BJ (cell line): ENCODE data around the gene SNTA1. TPM values are rescaled to one million over a fixed set of nuclear protein-coding genes. Genes with fewer than 3 reads are reported as not detected.

Experiments used
- CTCF ChIA-PET: fragments of 350-600 bp; formaldehyde crosslinking; extraction: SDS; loops from one replicate; lab custom pipeline; 2021; ENCODE audit warnings: antibody characterized with exemption, inconsistent platforms; lab: Yijun Ruan, JAX
- POLR2A ChIA-PET: fragments of 300-600 bp; sonication (Branson Sonifier 250); formaldehyde crosslinking; extraction: SDS; loops from one replicate; lab custom pipeline; 2021; ENCODE audit warnings: antibody characterized with exemption; lab: Charles Lee
- DNase-seq: peaks from one replicate; pipeline ENCODE4 v3.0.0-alpha.2; 2011; ENCODE audit warnings: low read depth
- H3K27me3 ChIP-seq: 2 replicates; pipeline ENCODE4 v1.6.0; 2011; ENCODE audit warnings: low read length; ENCODE audit not compliant: control insufficient read depth, insufficient read depth
- H3K36me3 ChIP-seq: 2 replicates; pipeline ENCODE4 v1.5.1; 2011; ENCODE audit warnings: low read length; ENCODE audit not compliant: control insufficient read depth, insufficient read depth
- H3K4me3 ChIP-seq: 2 replicates; pipeline ENCODE4 v1.5.1; 2011; ENCODE audit warnings: low read depth, mild to moderate bottlenecking, control low read depth, low read length
- CTCF ChIP-seq: IDR thresholded peaks from 2 replicates; pipeline ENCODE4 v1.5.1; 2011; ENCODE audit warnings: low read depth, mild to moderate bottlenecking, control low read depth, inconsistent platforms, low read length, moderate library complexity; ENCODE audit not compliant: insufficient read depth
- polyA plus RNA-seq: library from polyadenylated mRNA; depleted of rRNA; stranded (reverse); fragments of >200 nt; gene quantifications from 2 replicates; pipeline ENCODE4 v1.2.3, GENCODE V29; 2011

The SNTA1 gene
- polyA plus RNA-seq, 1 experiment, result 24.7 TPM

- H3K27me3 ChIP-seq, result no peaks in the 10 kb centered on the region
- TF ChIP-seq CTCF, result no peak
- no peak for DNase-seq
- POLR2A ChIA-PET, result no interaction called here
- peaks cover 4% of the 10 kb centered on the region for H3K36me3 ChIP-seq
- CTCF ChIA-PET, result no interaction called here
- no peak overlapping the region for H3K4me3 ChIP-seq
Observed at GRCh38 chr20:33404281-33404680, 39.3 kb downstream of the SNTA1 start.

GRCh38 chr20:33401921-33402369, 41.6 kb downstream of the SNTA1 start:
- Histone ChIP-seq H3K27me3 (no peaks in the 10 kb centered on the region), H3K4me3 (peak overlapping the region; percentile 97), H3K36me3 (peaks cover 2% of the 10 kb centered on the region; the same call in 1 of the 2 replicates)
- POLR2A ChIA-PET, result interaction anchor here (0.7 kb wide), 1 partner anchor 248 kb away, joined by 4 read pairs; no protein-coding TSS in a partner anchor
- no peak for DNase-seq
- CTCF ChIA-PET, result interaction anchor here (1.1 to 1.7 kb wide), 2 partner anchors 39 to 266 kb away, joined by 3 to 7 read pairs; no protein-coding TSS in a partner anchor
- TF ChIP-seq CTCF, result no peak

- DNase-seq, result peak; percentile 40
- ChIA-PET POLR2A (interaction anchor here (0.7 kb wide), 1 partner anchor 248 kb away, joined by 4 read pairs; no protein-coding TSS in a partner anchor), CTCF (interaction anchor here (1.1 to 1.7 kb wide), 2 partner anchors 40 to 267 kb away, joined by 3 to 7 read pairs; no protein-coding TSS in a partner anchor)
- Histone ChIP-seq H3K36me3 (peaks cover 1% of the 10 kb centered on the region; the same call in 1 of the 2 replicates), H3K27me3 (no peaks in the 10 kb centered on the region), H3K4me3 (peak within 1 kb of the TSS; percentile 97)
- no peak for TF ChIP-seq CTCF
Observed at GRCh38 chr20:33401184-33401920, 42.2 kb downstream of the SNTA1 start, which contains the start of gene CDK5RAP1. Gene CDK5RAP1 (minus strand): TSS chr20:33401519. CDS start chr20:33397064, 4,455 bp downstream.

GRCh38 chr20:33400812-33401183, 42.8 kb downstream of the SNTA1 start:
- Histone ChIP-seq H3K4me3 (peak overlapping the region; percentile 97), H3K36me3 (no peaks in the 10 kb centered on the region), H3K27me3 (no peaks in the 10 kb centered on the region)
- POLR2A ChIA-PET, result no interaction called here
- CTCF ChIA-PET, result interaction anchor here (1.7 kb wide), 1 partner anchor 267 kb away, joined by 7 read pairs; no protein-coding TSS in a partner anchor
- TF ChIP-seq CTCF, result 0 out of 2 replicates have a peak, but pooled peaks have one; percentile 5
- no peak for DNase-seq

GRCh38 chr20:33399924-33400323, 43.6 kb downstream of the SNTA1 start:
- TF ChIP-seq CTCF, result no peak
- H3K36me3 ChIP-seq, result no peaks in the 10 kb centered on the region
- peak overlapping the region; percentile 97; the same call in 1 of the 2 replicates for H3K4me3 ChIP-seq
- no peak for DNase-seq
- no peaks in the 10 kb centered on the region for H3K27me3 ChIP-seq
- ChIA-PET POLR2A (no interaction called here), CTCF (interaction anchor here (0.8 to 1.6 kb wide), 3 partner anchors 15 to 268 kb away, joined by 3 to 5 read pairs (median 4); no protein-coding TSS in a partner anchor)
